Fibroblast of villous mesenchyme (primary cell): ENCODE results near the gene HDGFL1. TPM values are rescaled to one million over a fixed set of nuclear protein-coding genes. Genes with fewer than 3 reads are reported as not detected.

Experiments
- DNase-seq: peaks from one replicate; pipeline ENCODE4 v3.0.0-alpha.2; 2010; ENCODE audit warnings: low read depth
- H3K4me3 ChIP-seq: 2 replicates; pipeline ENCODE4 v1.5.1; 2011; ENCODE audit warnings: low read depth, mild to moderate bottlenecking, low read length
- total RNA-seq: library from RNA; depleted of rRNA; stranded (reverse); fragments of >200 nt; gene quantifications from 2 replicates; pipeline ENCODE4 v1.2.3, GENCODE V29; 2012
- TF ChIP-seq, protein P1 (sequence below): IDR thresholded peaks from 2 replicates; pipeline ENCODE4 v1.5.1; 2012; ENCODE audit warnings: low read depth, mild to moderate bottlenecking, low read length; ENCODE audit not compliant: insufficient read depth

HDGFL1 gene
- total RNA-seq, 1 donor, result not detected

DNA sequence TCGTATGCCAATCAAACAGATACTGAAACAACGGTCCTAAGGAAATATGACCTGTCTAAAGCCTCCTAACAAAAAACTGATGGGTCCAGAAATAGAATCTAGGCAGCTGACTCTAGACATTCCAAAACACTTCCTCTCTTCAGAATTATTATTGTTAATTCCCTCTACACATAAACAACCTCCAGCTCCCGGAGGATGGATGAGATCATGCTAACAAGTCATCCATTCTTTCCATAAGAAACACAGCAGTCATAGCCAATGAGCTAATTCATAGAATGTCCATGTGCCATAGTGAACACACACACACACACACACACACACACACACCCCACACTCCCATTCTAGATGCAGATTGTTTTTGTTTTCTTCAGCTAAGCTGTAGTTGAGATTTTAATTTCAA, 44.3 kb downstream of the HDGFL1 start:
- TF ChIP-seq, protein P1, sequence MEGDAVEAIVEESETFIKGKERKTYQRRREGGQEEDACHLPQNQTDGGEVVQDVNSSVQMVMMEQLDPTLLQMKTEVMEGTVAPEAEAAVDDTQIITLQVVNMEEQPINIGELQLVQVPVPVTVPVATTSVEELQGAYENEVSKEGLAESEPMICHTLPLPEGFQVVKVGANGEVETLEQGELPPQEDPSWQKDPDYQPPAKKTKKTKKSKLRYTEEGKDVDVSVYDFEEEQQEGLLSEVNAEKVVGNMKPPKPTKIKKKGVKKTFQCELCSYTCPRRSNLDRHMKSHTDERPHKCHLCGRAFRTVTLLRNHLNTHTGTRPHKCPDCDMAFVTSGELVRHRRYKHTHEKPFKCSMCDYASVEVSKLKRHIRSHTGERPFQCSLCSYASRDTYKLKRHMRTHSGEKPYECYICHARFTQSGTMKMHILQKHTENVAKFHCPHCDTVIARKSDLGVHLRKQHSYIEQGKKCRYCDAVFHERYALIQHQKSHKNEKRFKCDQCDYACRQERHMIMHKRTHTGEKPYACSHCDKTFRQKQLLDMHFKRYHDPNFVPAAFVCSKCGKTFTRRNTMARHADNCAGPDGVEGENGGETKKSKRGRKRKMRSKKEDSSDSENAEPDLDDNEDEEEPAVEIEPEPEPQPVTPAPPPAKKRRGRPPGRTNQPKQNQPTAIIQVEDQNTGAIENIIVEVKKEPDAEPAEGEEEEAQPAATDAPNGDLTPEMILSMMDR, result no peak
- peak; percentile 79 for DNase-seq
- H3K4me3 ChIP-seq, result no peak overlapping the region

DNA sequence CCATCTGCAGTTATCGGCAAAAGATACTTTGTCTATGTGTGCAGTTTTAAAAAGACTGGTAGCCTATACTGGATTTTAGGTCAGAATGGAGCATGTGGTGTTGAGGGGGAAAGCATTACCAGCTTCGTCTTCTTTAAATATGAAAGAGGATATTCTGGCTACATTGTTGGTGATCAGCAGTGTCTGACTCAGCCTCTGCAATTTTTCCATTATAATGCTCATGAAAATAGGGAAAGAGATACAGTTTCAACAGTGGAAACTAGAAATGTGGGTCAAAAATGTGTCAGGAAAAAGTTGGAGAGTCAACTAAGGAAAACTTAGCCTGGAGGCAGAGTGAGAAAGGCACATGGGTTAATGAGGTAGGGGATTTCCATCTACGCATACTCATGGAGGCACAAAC, 45.2 kb downstream of the HDGFL1 start:
- no peak overlapping the region for H3K4me3 ChIP-seq
- TF ChIP-seq, protein P1, result no peak
- peak; percentile 2 for DNase-seq

DNA sequence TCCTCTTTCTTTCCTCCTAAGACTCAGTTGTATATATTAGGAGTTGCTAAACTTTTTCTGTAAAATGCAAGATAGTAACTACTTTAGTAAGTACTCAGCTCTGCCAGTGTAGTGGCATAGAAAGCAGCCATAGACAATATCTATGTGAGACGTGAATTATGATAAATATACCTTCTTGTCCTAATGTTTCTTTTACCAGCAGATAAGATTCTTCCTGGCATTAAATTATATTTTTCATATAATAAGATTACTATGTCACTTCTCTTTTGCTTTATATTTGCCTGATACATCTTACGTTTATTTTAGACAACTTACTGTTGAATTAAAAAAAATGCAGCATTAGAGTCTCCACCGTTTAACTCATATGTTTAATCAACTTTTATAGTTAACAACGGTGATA, 51.7 kb downstream of the HDGFL1 start:
- TF ChIP-seq, protein P1, result no peak

More for the DNA sequence above, 51.7 kb downstream of the HDGFL1 start:
- no peak overlapping the region for H3K4me3 ChIP-seq
- DNase-seq, result no peak
